PFSK-1 (cell line): ENCODE results near the gene TMEM196.

Source experiments
- FOXP2 ChIP-seq: optimal IDR thresholded peaks from 2 replicates; pipeline ENCODE3; 2011; ENCODE audit warnings: borderline replicate concordance, control low read depth, inconsistent platforms; ENCODE audit not compliant: insufficient read depth; ENCODE audit errors: extremely low read length, extremely low read depth
- POLR2AphosphoS5 ChIP-seq: IDR thresholded peaks from 2 replicates; pipeline ENCODE4 v1.6.1; 2012; ENCODE audit warnings: low read depth, mild to moderate bottlenecking, control low read depth, low read length, moderate library complexity
- REST ChIP-seq, 2 experiments: IDR thresholded peaks; 2 replicates each; pipeline versions ENCODE4 v1.6.1 to v1.8.0; 2011 to 2012; ENCODE audit warnings: low read depth in 2 of 2, low read length in 2 of 2, control low read depth in 1 of 2, inconsistent platforms in 1 of 2, mild to moderate bottlenecking in 1 of 2, moderate library complexity in 1 of 2; ENCODE audit not compliant: insufficient read depth in 1 of 2
- SIN3A ChIP-seq: IDR thresholded peaks from 2 replicates; pipeline ENCODE4 v1.6.1; 2012; ENCODE audit warnings: mild to moderate bottlenecking, low read length, moderate library complexity, borderline replicate concordance; ENCODE audit not compliant: insufficient read depth
- TAF1 ChIP-seq: IDR thresholded peaks from 2 replicates; pipeline ENCODE4 v1.6.1; 2012; ENCODE audit warnings: low read length, control low read depth, borderline replicate concordance; ENCODE audit not compliant: insufficient read depth

TMEM196 gene

GRCh38 chr7:19700936-19701335 is 72.5 kb downstream of the TMEM196 start:
- TF ChIP-seq SIN3A (no peak), TAF1 (no peak), FOXP2 (no peak), REST (IDR thresholded peaks at IDR 0.05; ENCODE audit: insufficient read depth in 1 of 2, low read depth in 2 of 2, low read length in 2 of 2) (no peak), POLR2AphosphoS5 (no peak)

GRCh38 chr7:19698331-19698730 is 75.1 kb downstream of the TMEM196 start:
- TF ChIP-seq SIN3A (no peak), POLR2AphosphoS5 (no peak), REST (IDR thresholded peaks at IDR 0.05; ENCODE audit: insufficient read depth in 1 of 2, low read depth in 2 of 2, low read length in 2 of 2) (no peak), FOXP2 (no peak), TAF1 (no peak)

GRCh38 chr7:19696926-19697325 is 76.5 kb downstream of the TMEM196 start:
- TF ChIP-seq SIN3A: no peak
- no peak for TF ChIP-seq POLR2AphosphoS5
- no peak for TF ChIP-seq FOXP2
- TF ChIP-seq TAF1: no peak
- TF ChIP-seq REST (IDR thresholded peaks at IDR 0.05; ENCODE audit: insufficient read depth in 1 of 2, low read depth in 2 of 2, low read length in 2 of 2): no peak

- no peak for TF ChIP-seq TAF1
- TF ChIP-seq SIN3A: no peak
- no peak for TF ChIP-seq REST (IDR thresholded peaks at IDR 0.05; ENCODE audit: insufficient read depth in 1 of 2, low read depth in 2 of 2, low read length in 2 of 2)
- TF ChIP-seq FOXP2: no peak
- TF ChIP-seq POLR2AphosphoS5: no peak
Observed at GRCh38 chr7:19692111-19692828, 81.1 kb downstream of the TMEM196 start.

- no peak for TF ChIP-seq POLR2AphosphoS5
- TF ChIP-seq REST (IDR thresholded peaks at IDR 0.05; ENCODE audit: insufficient read depth in 1 of 2, low read depth in 2 of 2, low read length in 2 of 2): no peak
- TF ChIP-seq SIN3A: no peak
- TF ChIP-seq FOXP2: no peak
- TF ChIP-seq TAF1: no peak
Observed at GRCh38 chr7:19690736-19691135, 82.7 kb downstream of the TMEM196 start.
